Ovary (tissue), 9 donors: ENCODE measurements around the gene HABP2. TPM values are rescaled to one million over a fixed set of nuclear protein-coding genes. Genes with fewer than 3 reads are reported as not detected.

Source experiments
- DNase-seq, 5 donors: peaks; one replicate each; pipeline ENCODE4 v3.0.0-alpha.2; 2019 to 2020
- H3K27ac ChIP-seq, 2 donors: fragments of 200-600 bp; one replicate each; pipeline versions ENCODE4 v1.5.1 to v1.8.0; 2019 to 2022
- H3K27me3 ChIP-seq: fragments of 200-600 bp; one replicate; pipeline ENCODE4 v1.8.0; 2022
- H3K36me3 ChIP-seq: fragments of 200-600 bp; sonication (generic); one replicate; pipeline ENCODE4 v1.5.1; 2019
- H3K4me1 ChIP-seq: one replicate; pipeline ENCODE4 v1.8.1; 2013; ENCODE audit warnings: mild to moderate bottlenecking, moderate library complexity; ENCODE audit not compliant: insufficient read depth
- H3K4me3 ChIP-seq: fragments of 200-600 bp; sonication (generic); one replicate; pipeline ENCODE4 v1.5.1; 2017
- H3K9me3 ChIP-seq, 2 donors: fragments of 200-600 bp in 1 of 2; sonication (generic) in 1 of 2; one replicate each; pipeline versions ENCODE4 v1.5.1 to v1.8.1; 2013 to 2019; ENCODE audit warnings: mild to moderate bottlenecking in 1 of 2, moderate library complexity in 1 of 2
- CTCF ChIP-seq, 3 donors: fragments of 450-650 bp in 2 of 3; fragments of 200-600 bp in 1 of 3; IDR thresholded peaks; one replicate each; pipeline versions ENCODE4 v1.5.1 to v1.8.0; 2016 to 2022; ENCODE audit warnings: antibody characterized with exemption in 3 of 3, mild to moderate bottlenecking in 1 of 3
- EP300 ChIP-seq: sonication (generic); formaldehyde crosslinking; IDR thresholded peaks from one replicate; pipeline ENCODE4 v1.6.1; 2017; ENCODE audit warnings: antibody characterized with exemption
- POLR2A ChIP-seq: fragments of 450-650 bp; IDR thresholded peaks from one replicate; pipeline ENCODE4 v1.6.1; 2017; ENCODE audit warnings: antibody characterized with exemption, mild to moderate bottlenecking, moderate library complexity
- WGBS, 3 donors: extraction: QIAGEN DNeasy Blood & Tissue Kit in 1 of 3; methylation state at CpG; one replicate each; pipeline versions ENCODE4 v1.1.5 to v1.1.7; 2013 to 2017; 5-methylcytosine and 5-hydroxymethylcytosine counted together
- intact Hi-C, 4 donors: fragments of 100-400 bp; cut with DNase I; formaldehyde crosslinking; loops; one replicate each; pipeline versions ENCODE4 v1.11.0 to v1.15.1; 2022 to 2023
- polyA plus RNA-seq, 2 donors: library from polyadenylated mRNA; stranded (reverse); fragments of 200-250 nt in 1 of 2; fragments of 350-450 nt in 1 of 2; fragmentation: Illumina TruSeq in 1 of 2; extraction: RNeasy Lipid Tissue Mini Kit (QIAGEN cat#74804) in 1 of 2; gene quantifications; one replicate each; pipeline ENCODE4 v1.2.3, GENCODE V29; 2013 to 2014
- total RNA-seq, 7 donors: library from RNA; depleted of rRNA in 2 of 7; stranded (reverse); fragments of >200 nt in 2 of 7; fragmentation: NEBNext Ultra II Directional in 3 of 7; extraction: Animal tissue kit (Norgen Biotek cat#: 25700) in 3 of 7; gene quantifications; one replicate each; pipeline versions ENCODE4 v1.1.0 to v1.2.4, GENCODE V29; 2016 to 2023
- donor health status: DM: no; HTN: no; CAD: no; lungs with moderate emphysema.
- donor health status: DM: no; HTN: no; CAD: no.
- donor health status: Bipolar disorder and iron deficiency.
- donor health status: DM: yes; HTN: yes; CAD: no.
- donor health status: DM: no; HTN: no; CAD: no.
- donor health status: DM: yes; HTN: yes; CAD: no.

Gene HABP2
- total and polyA plus RNA-seq, 9 donors: 0.07 to 2.3 (median 0.19) TPM; not detected in 3

- WGBS, 3 donors: 92 to 95% (median 94%) methylated on average over 5 of the region's 5 CpGs
- no peaks in the 10 kb centered on the region for H3K9me3 ChIP-seq
- no peak for DNase-seq
- no peak overlapping the region for H3K27ac ChIP-seq
- no peaks in the 10 kb centered on the region for H3K36me3 ChIP-seq
- TF ChIP-seq POLR2A (no peak), CTCF (IDR thresholded peaks at IDR 0.05) (no peak), EP300 (no peak)
- no peaks in the 10 kb centered on the region for H3K27me3 ChIP-seq
- H3K4me1 ChIP-seq: peaks cover 2% of the 10 kb centered on the region
- no peak overlapping the region for H3K4me3 ChIP-seq
- intact Hi-C loops: loop anchor here in 1 of 4 donors (10.0 kb wide), 1 partner anchor 131 kb away; no protein-coding TSS in a partner anchor
These were observed 27.1 kb upstream of the HABP2 start for GRCh38 chr10:113525713-113526112.

DNA sequence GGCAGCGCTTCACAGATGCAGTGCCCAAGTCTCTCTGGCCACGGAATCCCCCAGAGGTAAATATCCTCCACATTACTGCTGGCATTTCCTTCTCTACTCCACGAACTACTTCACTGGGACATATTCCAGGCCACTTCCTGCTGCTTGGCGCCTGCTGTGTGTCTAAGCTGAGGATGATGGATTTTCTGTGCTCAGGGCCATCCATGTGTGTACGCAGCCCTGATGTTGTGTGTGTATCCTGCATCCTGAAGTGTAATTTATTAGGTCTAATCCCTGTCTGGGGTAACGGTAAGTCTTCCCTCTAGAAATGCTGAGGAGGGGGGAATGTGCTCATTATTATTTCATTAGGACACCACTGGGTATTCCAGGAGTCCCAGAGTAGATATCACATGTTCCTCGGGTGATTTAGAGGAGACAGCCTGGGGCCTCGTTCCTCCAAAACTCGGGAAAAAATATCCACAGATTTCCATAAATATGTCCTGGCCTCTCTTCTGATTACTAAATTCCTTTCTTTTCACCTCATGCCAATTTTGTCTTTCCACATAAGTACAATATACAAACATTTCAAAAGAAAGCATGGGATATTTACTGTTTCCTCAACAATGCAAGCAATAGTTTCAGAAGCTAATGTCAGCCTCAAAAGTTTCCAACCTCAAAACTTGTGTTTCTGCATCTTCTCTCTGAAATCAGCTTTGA is 25.5 kb upstream of the HABP2 start:
- H3K4me1 ChIP-seq: peaks cover 2% of the 10 kb centered on the region
- intact Hi-C loops: loop anchor here in 1 of 4 donors (10.0 kb wide), 1 partner anchor 133 kb away; no protein-coding TSS in a partner anchor
- no peak for DNase-seq

GRCh38 chr10:113528876-113529275 is 24.0 kb upstream of the HABP2 start:
- H3K4me1 ChIP-seq: peaks cover 2% of the 10 kb centered on the region
- TF ChIP-seq EP300: no peak
- no peak for TF ChIP-seq CTCF (IDR thresholded peaks at IDR 0.05)
- TF ChIP-seq POLR2A: no peak
- no peak overlapping the region for H3K4me3 ChIP-seq
- intact Hi-C loops: loop anchor here in 1 of 4 donors (10.0 kb wide), 1 partner anchor 134 kb away; no protein-coding TSS in a partner anchor
- no peaks in the 10 kb centered on the region for H3K27me3 ChIP-seq
- 90 to 95% (median 93%) methylated on average over 7 of the region's 7 CpGs for WGBS, 3 donors
- no peak overlapping the region for H3K27ac ChIP-seq
- no peaks in the 10 kb centered on the region for H3K36me3 ChIP-seq
- no peaks in the 10 kb centered on the region for H3K9me3 ChIP-seq
- no peak for DNase-seq

More for the DNA sequence above, 25.5 kb upstream of the HABP2 start:
- Histone ChIP-seq H3K4me3 (no peak overlapping the region), H3K27ac (no peak overlapping the region), H3K9me3 (no peaks in the 10 kb centered on the region), H3K36me3 (no peaks in the 10 kb centered on the region), H3K27me3 (no peaks in the 10 kb centered on the region)
- WGBS, 3 donors: 26 to 32% (median 27%) methylated on average over 9 of the region's 9 CpGs
- TF ChIP-seq EP300 (no peak), POLR2A (no peak), CTCF (IDR thresholded peaks at IDR 0.05) (no peak)

DNA sequence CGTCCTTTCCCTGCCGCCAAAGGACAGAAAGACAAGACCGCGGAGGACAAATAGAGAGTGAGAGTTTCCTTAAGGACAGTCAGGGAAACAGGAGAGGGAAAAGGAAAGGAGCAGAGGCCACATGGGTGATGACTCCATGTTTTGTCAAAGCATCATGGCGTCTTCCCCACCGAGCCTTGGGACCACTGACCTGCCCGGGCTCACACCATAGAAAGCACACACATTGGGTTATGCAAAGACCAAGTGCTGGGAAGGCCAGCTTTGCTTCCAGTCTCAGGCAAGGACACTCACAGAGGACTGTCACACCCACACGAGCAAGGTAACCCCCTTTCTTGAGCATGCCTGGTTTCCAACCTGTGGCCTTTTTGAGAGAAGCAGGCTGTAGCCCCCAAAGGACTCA is 23.3 kb upstream of the HABP2 start:
- Histone ChIP-seq H3K27me3 (no peaks in the 10 kb centered on the region), H3K27ac (no peak overlapping the region), H3K36me3 (no peaks in the 10 kb centered on the region), H3K4me1 (peaks cover 2% of the 10 kb centered on the region), H3K4me3 (no peak overlapping the region), H3K9me3 (no peaks in the 10 kb centered on the region)
- intact Hi-C loops: loop anchor here in 1 of 4 donors (10.0 kb wide), 1 partner anchor 135 kb away; no protein-coding TSS in a partner anchor
- TF ChIP-seq CTCF (IDR thresholded peaks at IDR 0.05) (no peak), POLR2A (no peak), EP300 (no peak)
- WGBS, 3 donors: 87 to 93% (median 90%) methylated on average over 8 of the region's 8 CpGs
- DNase-seq: no peak
